DMS53 treated with DMSO at 0.1 percent for 48 hours (cell line): Measurements from ENCODE around the gene H19.

Source experiments
- DNase-seq: peaks from one replicate; lab custom pipeline; 2025; ENCODE audit not compliant: unreplicated experiment; lab: John Stamatoyannopoulos, UW

The H19 gene

GRCh38 chr11:1997755-1998154 lies at the start of gene H19:
H19 (minus strand) TSS chr11:1997842.
- DNase-seq = no peak

GRCh38 chr11:2041963-2042362 lies 44.3 kb upstream of the H19 start:
- no peak for DNase-seq

GRCh38 chr11:2041153-2041552 lies 43.5 kb upstream of the H19 start:
- no peak for DNase-seq

- no peak for DNase-seq
Observed at GRCh38 chr11:2039198-2039759, 41.6 kb upstream of the H19 start.

- DNase-seq = no peak
Observed at GRCh38 chr11:2036863-2037486, 39.3 kb upstream of the H19 start.

GRCh38 chr11:2035382-2035781 lies 37.7 kb upstream of the H19 start:
- no peak for DNase-seq

- DNase-seq = no peak
Observed at GRCh38 chr11:2031058-2031457, 33.4 kb upstream of the H19 start.

GRCh38 chr11:2027708-2028107 lies 30.1 kb upstream of the H19 start:
- no peak for DNase-seq

- no peak for DNase-seq
Observed at GRCh38 chr11:2015025-2015424, 17.4 kb upstream of the H19 start.

- no peak for DNase-seq
Observed at GRCh38 chr11:2012440-2012839, 14.8 kb upstream of the H19 start.

GRCh38 chr11:2004466-2004865 lies 6.8 kb upstream of the H19 start:
- DNase-seq = no peak

GRCh38 chr11:2002807-2003206 lies 5.2 kb upstream of the H19 start:
- no peak for DNase-seq

- DNase-seq = no peak
Observed at GRCh38 chr11:2002042-2002776, 4.6 kb upstream of the H19 start.

- DNase-seq = no peak
Observed at GRCh38 chr11:1998861-1999260, 1.2 kb upstream of the H19 start.

- DNase-seq = no peak
Observed at GRCh38 chr11:1998290-1998689, 648 bp upstream of the H19 start.

GRCh38 chr11:1994121-1994520 lies 3.5 kb downstream of the H19 start:
- no peak for DNase-seq

GRCh38 chr11:1992111-1992510 lies 5.5 kb downstream of the H19 start:
- no peak for DNase-seq

GRCh38 chr11:1990872-1991578 lies 6.6 kb downstream of the H19 start:
- DNase-seq = no peak

- no peak for DNase-seq
Observed at GRCh38 chr11:1989953-1990352, 7.7 kb downstream of the H19 start.

GRCh38 chr11:1988667-1989317 lies 8.8 kb downstream of the H19 start:
- DNase-seq = no peak

GRCh38 chr11:1988174-1988573 lies 9.5 kb downstream of the H19 start:
- DNase-seq = no peak
